HG02938 (cell line): Measurements from ENCODE around the gene SCML2.
"Not testable (repeated sequence)": the region's sequence is repeated elsewhere in the genome, so short reads cannot be mapped to it uniquely, and the experiment has no call there.

ENCODE experiments used
- ATAC-seq: cut with Tn5 transposase; IDR thresholded peaks from one replicate; pipeline ENCODE4 v1.9.1; 2021; ENCODE audit warnings: mild to moderate bottlenecking, moderate library complexity; ENCODE audit not compliant: unreplicated experiment

Gene SCML2

GRCh38 chrX:18354369-18355223 is at the start of gene SCML2:
Gene SCML2 (minus strand): TSS chrX:18354688. CDS start chrX:18334071, 20,617 bp downstream.
- no peak for ATAC-seq

- no peak for ATAC-seq
These were observed 47.3 kb upstream of the SCML2 start for GRCh38 chrX:18401848-18402213.

- ATAC-seq, result no peak
These were observed 40.0 kb upstream of the SCML2 start for GRCh38 chrX:18394477-18394876.

DNA sequence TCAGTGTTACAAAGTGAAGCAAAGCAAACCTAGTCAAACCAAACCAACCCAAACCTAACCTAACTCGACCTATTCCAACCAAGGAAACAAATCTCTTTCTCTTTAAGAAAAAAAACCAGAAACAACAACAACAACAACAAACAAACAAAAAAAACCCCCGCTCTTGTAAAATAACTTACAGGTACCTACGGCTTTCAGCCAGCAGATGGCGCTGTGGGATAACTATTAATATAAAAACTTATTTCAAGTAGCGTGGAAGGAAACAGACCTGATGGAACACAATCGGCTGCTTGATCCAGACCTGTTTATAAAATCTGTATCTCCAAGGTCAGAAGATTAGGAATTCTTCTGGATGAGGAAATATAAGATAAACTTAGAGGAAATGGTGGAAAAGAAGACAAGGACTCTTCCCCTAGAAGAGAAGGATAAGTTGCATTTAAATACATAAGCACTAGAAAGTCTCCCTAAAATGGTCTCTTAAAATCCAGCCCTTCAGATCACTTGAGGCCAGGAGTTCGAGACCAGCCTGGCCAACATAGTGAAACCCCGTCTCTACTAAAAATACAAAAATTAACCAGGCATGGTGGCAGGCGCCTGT is 36.6 kb upstream of the SCML2 start:
- no peak for ATAC-seq

DNA sequence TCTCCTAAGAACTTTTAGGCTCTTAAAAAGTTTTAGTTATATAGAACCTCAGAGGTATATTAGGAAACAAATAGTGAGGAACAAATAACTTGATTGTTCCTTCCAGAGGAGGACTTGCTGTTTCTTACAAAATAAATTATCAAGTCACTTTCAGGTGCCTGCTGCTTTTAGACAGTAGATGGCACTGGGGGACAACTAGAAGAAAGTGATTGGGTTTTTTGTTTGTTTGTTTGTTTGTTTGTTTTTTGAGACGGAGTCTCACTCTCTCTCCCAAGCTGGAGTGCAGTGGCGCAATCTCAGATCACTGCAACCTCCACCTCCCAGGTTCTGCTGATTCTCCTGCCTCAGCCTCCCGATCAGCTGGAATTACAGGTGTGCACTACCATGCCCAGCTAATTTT is 35.5 kb upstream of the SCML2 start:
- ATAC-seq, result no peak

- no peak for ATAC-seq
These were observed 23.3 kb upstream of the SCML2 start for GRCh38 chrX:18377796-18378195.

- not testable (repeated sequence) for ATAC-seq
These were observed 20.8 kb upstream of the SCML2 start for GRCh38 chrX:18375131-18375805.

DNA sequence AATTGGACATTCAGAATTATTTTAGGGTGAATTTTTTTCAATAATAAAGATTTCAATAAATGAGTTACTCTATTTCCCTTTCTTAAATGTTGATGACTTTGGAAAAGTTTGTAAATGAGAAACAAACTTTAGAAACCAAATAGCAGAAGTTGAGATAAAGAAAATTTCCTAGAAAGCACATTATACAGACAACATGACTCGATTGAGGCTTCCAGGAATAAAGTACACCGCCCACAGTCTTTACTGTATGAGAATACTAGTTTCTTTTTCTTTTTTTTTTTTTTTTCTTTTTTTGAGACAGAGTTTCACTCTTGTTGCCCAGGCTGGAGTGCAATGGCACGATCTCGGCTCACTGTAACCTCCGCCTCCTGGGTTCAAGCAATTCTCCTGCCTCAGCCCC is 14.6 kb upstream of the SCML2 start:
- ATAC-seq, result not testable (repeated sequence)

DNA sequence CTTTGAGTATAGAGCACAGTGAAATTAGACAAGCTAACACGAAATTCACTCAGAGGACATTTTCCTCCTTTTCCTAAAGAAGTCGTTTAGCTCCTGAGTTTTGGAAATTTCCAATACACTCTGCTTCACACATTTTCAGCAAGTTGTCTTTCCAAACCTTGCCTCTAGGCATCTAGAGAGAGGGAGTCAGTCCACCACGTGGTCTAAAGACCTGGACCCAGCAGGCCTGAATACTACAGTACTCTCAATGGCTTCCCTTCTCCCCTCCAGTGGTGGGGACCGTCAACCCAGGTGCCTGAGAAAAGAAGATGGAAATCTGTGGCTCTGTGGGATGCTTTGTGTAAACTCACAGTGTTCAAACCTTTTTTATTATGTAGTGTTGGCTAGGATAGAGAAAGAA is 13.9 kb upstream of the SCML2 start:
- ATAC-seq, result no peak

DNA sequence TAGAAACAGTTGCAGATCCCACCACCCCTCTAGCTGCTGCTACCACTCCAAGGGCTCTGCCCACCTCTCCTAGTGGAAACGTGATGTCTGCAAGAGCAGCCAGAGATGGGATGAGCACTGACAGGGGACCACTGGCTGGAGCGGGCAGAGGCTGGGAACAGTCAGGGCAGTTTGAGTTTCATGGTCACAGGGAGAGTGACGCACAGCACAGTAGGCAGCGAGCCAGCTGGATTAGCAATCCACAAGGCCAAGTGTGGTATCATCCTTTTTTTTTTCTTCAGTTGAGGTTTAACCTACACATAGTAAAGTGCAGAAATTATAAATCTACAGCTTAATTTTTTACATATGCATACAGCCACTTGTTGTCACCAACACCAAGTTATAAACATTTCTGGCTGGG is 6.4 kb upstream of the SCML2 start:
- ATAC-seq, result no peak

DNA sequence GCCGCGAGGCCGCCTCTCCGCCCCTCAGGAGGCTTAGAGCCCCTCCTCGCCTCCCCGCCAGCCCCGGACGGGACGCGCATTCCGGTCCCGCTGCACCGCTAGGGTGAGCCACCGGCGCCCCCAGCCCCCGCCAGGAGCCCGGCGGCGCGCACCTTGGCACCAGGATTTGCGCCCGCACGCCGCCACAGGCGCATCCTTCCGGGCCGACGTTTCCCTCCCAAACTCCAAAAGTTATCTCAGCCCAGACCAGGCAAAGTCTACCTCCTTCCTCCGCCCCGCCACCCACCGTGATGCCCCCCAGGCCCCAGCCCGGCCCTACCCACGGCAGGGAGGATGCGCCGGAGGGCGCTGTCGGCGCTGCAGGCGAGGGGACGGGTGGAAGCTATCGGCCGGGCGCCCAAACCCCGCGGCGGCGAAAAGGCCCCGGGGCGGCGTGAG is 538 bp downstream of the SCML2 start:
- no peak for ATAC-seq

GRCh38 chrX:18351784-18352183 is 2.7 kb downstream of the SCML2 start:
- no peak for ATAC-seq

DNA sequence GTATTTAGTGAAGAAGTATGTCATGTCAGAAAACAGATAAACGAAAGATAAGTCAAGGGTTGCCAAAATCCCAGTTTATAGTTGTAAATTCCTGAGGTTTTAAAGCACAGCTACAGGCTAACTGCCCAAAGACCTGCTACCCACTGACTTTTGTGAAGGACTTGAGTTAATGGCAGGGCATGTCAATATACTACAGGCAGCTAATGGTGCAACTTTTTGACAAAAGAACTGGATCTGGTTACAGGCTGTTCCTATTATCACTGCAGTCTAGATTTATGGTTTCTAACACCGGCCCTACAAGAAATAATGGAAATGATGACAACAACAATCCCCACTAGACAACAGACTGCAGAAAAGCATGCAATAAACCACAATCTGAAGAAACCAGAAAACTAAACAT is 6.4 kb downstream of the SCML2 start:
- ATAC-seq, result no peak

- ATAC-seq, result no peak
These were observed 45.1 kb downstream of the SCML2 start for GRCh38 chrX:18309401-18309800.

- ATAC-seq, result no peak
These were observed 57.2 kb downstream of the SCML2 start for GRCh38 chrX:18297251-18297650.

DNA sequence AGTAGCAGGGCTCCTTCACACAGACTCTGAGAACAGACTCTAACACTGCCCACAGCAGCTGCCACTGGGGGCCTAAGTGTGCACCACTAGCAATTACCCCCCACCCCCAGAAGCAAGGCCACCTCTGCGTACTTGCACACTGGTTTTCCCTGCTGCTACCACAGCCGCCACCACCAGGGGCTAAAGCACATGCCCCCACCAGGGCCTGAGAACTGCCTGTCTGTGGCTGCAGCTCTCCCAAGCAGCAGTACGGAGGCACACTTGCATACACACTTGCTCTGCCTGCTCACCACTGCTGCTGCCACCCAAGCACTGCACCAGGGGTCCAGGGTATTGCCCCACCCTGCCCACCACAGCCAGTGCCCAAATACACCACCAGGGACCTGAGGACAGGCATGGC is 59.6 kb downstream of the SCML2 start:
- ATAC-seq, result no peak

- ATAC-seq, result no peak
These were observed 63.4 kb downstream of the SCML2 start for GRCh38 chrX:18291006-18291545.

GRCh38 chrX:18290200-18290599 is 64.3 kb downstream of the SCML2 start:
- ATAC-seq, result no peak

DNA sequence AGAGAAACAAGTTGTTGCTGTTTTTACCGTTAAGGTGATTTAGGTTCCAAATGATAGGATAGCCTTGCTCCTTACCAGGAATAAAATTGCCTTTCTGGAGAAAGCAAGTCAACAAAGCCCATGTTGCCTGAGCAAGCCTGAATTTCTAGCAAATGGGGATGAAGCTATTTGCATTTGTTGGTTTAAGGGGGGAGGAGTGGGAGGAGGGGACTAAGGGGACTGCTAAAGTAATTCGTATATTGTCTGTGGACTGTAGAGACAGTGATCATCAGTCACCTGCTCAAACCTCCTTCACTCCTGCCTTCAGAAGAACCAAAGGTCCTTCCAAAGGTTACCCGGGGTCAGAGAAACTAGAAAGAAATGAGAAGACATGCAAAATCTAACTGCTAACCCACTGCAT is 65.8 kb downstream of the SCML2 start:
- no peak for ATAC-seq

- ATAC-seq, result no peak
These were observed 68.1 kb downstream of the SCML2 start for GRCh38 chrX:18286322-18286831.

- no peak for ATAC-seq
These were observed 76.0 kb downstream of the SCML2 start for GRCh38 chrX:18278449-18278848.
